SIG-M5 treated with dmso at 0.1 percent for 504 hours (cell line): Measurements from ENCODE around the gene MRPL12.

Experiments
- DNase-seq: peaks from one replicate; lab custom pipeline; 2025; ENCODE audit not compliant: unreplicated experiment; lab: John Stamatoyannopoulos, UW

Gene MRPL12

GRCh38 chr17:81715107-81715871 lies 12.1 kb downstream of the MRPL12 start:
- DNase-seq, result no peak

DNA sequence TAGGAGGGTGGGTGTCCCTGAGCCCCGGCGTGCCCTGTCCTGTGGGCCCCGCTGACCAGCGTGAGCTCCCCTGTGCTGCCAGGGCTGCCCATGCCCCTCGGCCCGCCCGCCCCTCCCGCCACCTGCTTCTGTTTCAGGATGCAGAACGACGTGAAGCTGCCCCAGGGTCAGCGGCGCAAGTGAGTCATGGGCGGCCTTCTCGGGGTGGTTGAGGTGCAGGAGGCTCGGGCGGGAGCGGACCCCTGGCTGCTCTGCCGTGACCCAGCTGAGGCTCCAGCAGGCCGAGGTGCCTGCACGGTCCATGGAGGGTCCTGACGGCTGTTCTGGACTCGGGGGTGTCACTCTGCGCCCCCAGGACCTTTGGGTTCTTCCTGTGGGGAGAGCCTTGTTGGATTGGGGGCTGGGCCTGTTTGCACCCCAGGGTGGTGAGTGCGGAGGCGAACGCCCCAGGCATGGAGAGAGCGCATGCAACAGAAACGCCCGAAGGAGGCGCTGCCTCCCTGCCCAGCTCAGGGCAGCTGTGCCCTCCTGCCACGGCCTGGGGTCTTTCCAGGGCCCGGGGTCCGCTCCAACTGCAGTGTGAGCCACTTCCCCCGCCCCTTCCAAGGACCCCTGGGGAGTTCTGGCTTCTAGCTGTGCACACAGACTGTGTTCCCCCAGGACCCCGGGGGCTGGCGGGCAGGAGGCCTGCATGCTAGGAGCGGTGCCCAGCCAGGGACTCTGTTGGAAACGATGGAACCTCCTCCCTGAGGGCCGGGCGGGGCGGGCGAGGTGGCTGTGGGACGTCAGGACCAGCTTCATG lies 12.9 kb downstream of the MRPL12 start:
- no peak for DNase-seq

- DNase-seq, result no peak
These were observed 13.5 kb downstream of the MRPL12 start for GRCh38 chr17:81716674-81716996.

- DNase-seq, result no peak
These were observed 14.0 kb downstream of the MRPL12 start for GRCh38 chr17:81717049-81717765.

- no peak for DNase-seq
These were observed 14.6 kb downstream of the MRPL12 start for GRCh38 chr17:81717766-81718089.

DNA sequence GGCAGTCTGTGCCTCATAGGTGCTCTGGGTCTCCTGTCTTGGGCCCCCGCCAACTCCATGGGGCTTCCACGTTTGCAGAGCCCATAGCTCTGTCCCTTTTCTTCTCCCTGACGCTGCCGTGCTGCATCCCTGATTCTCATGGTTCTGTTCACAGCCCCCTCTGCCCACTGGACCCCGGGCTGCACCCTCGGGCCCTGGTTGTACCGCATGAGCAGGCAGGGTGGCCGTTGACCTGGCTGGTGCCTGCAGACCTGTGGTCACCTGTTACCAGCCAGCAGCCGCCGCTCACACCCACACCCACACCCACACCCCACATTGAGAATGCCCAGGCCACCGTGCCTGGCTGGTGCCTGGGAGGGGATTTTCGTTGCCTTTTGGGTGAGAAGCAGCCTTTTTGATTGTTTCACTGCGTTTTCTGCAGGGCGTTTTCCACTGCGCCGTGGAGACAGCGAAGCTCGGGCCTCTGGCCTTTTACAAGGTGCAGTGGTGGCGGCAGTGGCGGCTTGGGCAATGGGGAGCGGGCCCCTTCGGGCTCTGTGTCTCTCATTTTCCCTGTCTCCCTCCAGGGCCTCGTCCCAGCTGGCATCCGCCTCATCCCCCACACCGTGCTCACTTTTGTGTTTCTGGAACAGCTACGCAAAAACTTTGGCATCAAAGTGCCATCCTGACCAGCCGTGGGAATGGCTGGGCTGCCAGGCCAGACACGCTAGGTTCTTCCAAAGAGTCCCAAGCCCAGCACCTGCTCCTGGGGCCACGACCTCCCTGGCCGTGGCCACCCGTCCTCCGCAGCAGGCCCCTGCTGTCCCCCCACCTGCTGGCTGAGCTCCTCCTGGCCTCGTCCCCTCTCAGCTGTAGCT lies 16.5 kb downstream of the MRPL12 start:
- no peak for DNase-seq

DNA sequence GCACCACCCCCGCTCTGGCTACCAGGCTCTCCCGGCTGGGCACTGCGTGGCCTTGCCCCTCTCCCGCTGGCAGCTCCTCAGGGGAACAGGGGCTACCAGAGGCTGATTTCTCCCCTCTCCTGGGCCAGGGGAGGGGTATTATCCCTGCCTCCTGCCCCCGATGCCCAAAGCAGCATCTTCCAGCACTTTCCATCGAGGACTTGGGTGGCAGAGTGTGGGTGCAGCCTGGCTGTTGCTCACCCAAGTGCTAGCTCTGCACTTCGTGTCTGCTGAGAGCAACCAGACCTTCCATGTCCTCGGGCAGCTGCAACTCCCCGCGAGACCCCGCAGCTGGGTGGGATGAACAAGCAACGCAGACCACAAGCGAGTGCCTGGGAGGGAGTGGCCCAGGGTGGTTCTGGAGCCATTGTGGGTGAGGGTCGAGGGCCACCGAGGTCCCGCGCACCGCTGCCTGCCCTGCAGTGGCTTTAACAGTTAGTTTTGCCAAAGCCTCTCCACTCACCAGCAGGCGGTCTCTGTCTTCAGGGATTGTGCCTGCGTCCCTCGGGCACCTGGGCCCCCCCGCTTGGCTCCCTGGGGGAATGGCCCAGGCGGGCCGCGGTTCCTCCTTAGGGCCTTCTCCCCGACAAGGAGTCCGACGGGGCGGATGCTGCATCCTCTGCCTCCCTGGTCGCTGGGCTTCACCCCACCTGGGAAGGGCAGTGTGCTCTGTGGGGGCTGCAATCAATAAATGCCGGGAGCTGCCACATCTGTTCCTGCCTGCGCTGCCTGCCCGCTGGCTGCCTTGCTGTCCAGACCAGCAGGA lies 17.3 kb downstream of the MRPL12 start:
- DNase-seq, result no peak

GRCh38 chr17:81722184-81723120 lies 19.3 kb downstream of the MRPL12 start:
- no peak for DNase-seq

DNA sequence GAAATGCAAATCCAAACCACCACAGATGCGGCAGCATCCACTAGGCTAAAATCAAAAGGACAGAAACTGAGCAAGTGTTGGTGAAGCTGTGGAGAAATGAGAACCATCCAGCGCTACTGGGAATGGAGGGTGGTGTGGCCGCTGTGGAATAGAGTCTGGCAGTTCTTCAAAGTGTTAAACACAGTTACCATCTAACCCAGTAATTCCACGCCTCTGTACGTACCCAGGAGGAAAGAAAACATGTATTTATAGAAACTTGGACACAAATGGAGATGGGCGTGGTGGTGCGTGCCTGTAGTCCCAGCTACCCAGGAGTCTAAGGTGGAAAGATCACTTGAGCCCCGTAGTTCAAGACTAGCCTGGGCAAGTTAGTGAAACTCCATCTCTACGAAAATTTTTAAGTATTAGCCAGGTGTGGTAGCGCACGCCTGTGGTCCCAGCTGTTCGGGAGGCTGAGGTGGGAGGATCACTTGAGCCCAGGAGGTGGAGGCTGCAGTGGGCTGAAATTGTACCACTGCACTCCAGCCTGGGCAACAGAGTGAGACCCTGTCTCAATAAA lies 20.6 kb downstream of the MRPL12 start:
- DNase-seq, result no peak

- no peak for DNase-seq
These were observed 22.3 kb downstream of the MRPL12 start for GRCh38 chr17:81725439-81725838.

GRCh38 chr17:81726004-81726403 lies 22.8 kb downstream of the MRPL12 start:
- DNase-seq, result no peak

DNA sequence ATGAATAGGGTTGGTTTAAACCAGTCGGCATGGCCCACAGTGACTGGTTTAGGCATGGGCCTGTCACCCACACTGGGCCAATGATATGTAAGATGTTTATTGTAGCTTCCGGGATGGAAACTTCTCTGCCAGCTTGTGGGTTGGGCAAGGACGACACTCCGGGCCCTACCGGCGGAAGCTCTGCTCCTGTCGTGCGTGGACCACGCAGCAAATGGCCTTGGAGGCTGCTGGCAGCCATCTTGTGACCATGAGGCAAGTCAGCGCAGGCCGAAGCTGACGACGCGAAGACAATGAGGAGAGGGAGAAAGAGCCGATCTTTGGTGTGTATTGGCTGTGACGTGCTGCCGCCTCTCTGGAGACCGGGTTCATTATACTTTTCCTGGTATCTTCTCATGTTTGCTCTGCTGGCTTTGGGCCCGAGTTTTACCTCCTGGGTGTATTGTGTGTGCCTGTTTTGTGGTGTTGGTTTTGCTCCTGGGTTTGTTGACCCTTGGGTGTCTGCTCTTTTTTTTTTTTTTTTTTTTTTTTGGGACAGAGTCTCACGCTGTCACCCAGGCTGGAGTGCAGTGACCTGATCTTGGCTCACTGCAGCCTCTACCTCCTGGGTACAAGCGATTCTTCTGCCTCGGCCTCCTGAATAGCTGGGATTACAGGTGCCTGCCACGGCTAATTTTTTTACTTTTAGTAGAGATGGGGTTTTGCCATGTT lies 24.3 kb downstream of the MRPL12 start:
- DNase-seq, result peak; percentile 41

DNA sequence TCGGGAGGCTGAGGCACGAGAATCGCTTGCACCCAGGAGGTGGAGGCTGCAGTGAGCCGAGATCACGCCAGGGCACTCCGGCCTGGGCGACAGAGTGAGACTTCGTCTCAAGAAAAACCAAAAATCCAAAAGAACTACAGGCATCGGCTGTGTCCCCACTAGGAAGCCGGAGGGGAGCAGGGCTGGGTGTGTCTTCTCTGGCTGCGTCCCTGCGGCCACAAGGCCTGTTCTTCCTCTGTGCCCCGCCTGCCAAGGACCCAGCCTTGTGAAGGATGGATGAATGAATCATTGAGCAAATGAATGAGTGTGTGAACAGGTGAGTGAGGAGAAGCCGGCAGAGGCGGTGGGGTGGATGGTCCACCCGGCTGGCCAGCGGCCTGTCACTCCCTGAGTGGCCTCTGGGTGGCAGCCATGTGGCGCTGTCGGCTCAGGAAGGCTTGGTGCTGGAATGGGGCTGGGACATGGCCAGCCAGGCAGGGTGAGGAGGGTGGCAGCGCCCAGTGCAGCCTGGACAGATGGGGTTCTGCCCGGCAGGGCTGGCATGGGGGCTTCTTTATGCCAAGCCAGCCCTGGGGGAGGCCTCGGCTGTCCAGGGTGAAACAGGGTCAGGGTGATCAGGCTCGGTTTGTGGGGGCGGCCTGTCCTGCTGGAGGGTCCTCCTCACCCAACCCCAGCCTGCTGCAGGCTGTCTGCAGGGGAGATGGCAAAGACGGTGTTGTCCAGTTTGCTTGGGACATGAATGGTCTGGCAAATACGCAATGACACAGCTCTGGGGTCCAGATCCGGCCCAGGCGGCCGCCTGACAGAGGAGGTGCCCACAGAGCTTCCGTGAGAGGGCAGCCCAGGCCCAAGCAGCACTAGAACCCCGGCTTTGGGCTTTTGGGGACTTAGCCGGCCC lies 30.6 kb downstream of the MRPL12 start:
- peak; percentile 59 for DNase-seq

GRCh38 chr17:81734405-81735263 lies 31.5 kb downstream of the MRPL12 start:
- DNase-seq, result no peak

GRCh38 chr17:81735264-81736102 lies 32.3 kb downstream of the MRPL12 start:
- peak; percentile 97 for DNase-seq
